Naive B cell (primary cell): Measurements from ENCODE around the gene TRIP6. TPM values are rescaled to one million over a fixed set of nuclear protein-coding genes. Genes with fewer than 3 reads are reported as not detected.
A peak's percentile ranks its signal among the peaks of the same experiment; 100 is the strongest.
"Not testable (repeated sequence)": the region's sequence is repeated elsewhere in the genome, so short reads cannot be mapped to it uniquely, and the experiment has no call there.

Experiments
- ATAC-seq, 2 donors: fragments of 150-1000 bp; cut with Tn5 transposase; 2 replicates each; pipeline ENCODE4 v1.10.0; 2021; ENCODE audit warnings: low read depth in 2 of 2, mild to moderate bottlenecking in 2 of 2, moderate library complexity in 2 of 2
- DNase-seq: peaks from one replicate; pipeline ENCODE4 v3.0.0; 2022
- H3K27ac Mint-ChIP-seq, 6 donors: one replicate each; pipeline ENCODE4 v1.8.0; 2020 to 2022; ENCODE audit warnings: mild to moderate bottlenecking in 6 of 6, mixed read lengths in 6 of 6, moderate library complexity in 5 of 6, inconsistent platforms in 2 of 6
- H3K27me3 Mint-ChIP-seq, 3 donors: one replicate each; pipeline ENCODE4 v1.8.0; 2021 to 2022; ENCODE audit warnings: mixed read lengths in 3 of 3, mild to moderate bottlenecking in 1 of 3
- H3K36me3 Mint-ChIP-seq, 2 donors: one replicate each; pipeline ENCODE4 v1.8.0; 2020 to 2022; ENCODE audit warnings: mixed read lengths in 2 of 2, inconsistent platforms in 1 of 2, mild to moderate bottlenecking in 1 of 2
- H3K4me1 Mint-ChIP-seq, 3 donors: one replicate each; pipeline ENCODE4 v1.8.0; 2020 to 2022; ENCODE audit warnings: mixed read lengths in 3 of 3, inconsistent platforms in 1 of 3, mild to moderate bottlenecking in 1 of 3, moderate library complexity in 1 of 3
- H3K4me3 Mint-ChIP-seq, 8 donors: one replicate each; pipeline ENCODE4 v1.8.0; 2020 to 2022; ENCODE audit warnings: mild to moderate bottlenecking in 8 of 8, mixed read lengths in 8 of 8, moderate library complexity in 8 of 8, inconsistent platforms in 2 of 8
- H3K9me3 Mint-ChIP-seq, 7 donors: one replicate each; pipeline ENCODE4 v1.8.0; 2020 to 2022; ENCODE audit warnings: mixed read lengths in 7 of 7, mild to moderate bottlenecking in 5 of 7, inconsistent platforms in 2 of 7, moderate library complexity in 1 of 7
- polyA plus RNA-seq, 6 donors: library from polyadenylated mRNA; unstranded; fragments of 300-500 nt; fragmentation: Illumina TruSeq; gene quantifications; one replicate each; pipeline ENCODE4 v1.2.3, GENCODE V29; 2021; ENCODE audit warnings: low read depth in 6 of 6

The TRIP6 gene
- polyA plus RNA-seq, 6 donors from 2014 or later, result 2.1 to 5.7 (median 3.4) TPM

DNA sequence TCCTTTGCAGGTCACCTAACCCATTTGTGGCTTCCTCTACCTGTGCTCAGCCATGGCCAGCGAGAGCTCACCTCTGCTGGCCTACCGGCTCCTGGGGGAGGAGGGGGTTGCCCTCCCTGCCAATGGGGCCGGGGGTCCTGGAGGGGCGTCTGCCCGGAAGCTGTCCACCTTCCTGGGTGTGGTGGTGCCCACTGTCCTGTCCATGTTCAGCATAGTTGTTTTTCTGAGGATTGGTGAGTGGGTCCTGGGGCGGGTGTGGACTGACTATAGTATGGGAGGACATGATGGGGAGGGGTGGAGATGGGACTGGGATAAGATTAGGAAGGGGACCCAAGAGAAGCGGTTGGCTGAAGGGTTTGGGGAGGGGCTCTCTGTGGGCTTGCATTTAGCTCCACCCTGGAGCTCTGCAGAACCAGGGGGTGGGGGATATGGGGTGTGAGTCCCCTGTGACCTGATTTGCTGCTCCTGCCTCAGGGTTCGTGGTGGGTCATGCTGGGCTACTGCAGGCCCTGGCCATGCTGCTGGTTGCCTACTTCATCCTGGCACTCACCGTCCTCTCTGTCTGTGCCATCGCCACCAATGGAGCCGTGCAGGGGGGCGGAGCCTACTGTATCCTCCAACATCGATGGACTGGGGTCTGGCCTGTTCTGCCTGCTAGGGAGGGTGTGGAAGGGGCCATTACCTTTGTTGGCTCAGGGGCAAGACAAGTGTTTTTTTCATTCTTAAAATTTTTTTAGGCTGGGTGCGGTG is 12.9 kb upstream of the TRIP6 start:
- no peak for ATAC-seq
- Mint-ChIP-seq H3K36me3 (peaks cover 0 to 5% of the 10 kb centered on the region in 2 donors), H3K27me3 (no peaks in the 10 kb centered on the region), H3K4me1 (peaks cover 28 to 35% (median 34%) of the 10 kb centered on the region in 3 donors), H3K27ac (peak overlapping the region in 1 of 6 donors; percentile 24), H3K4me3 (peak overlapping the region in 6 of 8 donors; percentile 47 to 96 (median 81)), H3K9me3 (no peaks in the 10 kb centered on the region)
- DNase-seq, result no peak

- Mint-ChIP-seq H3K4me1 (peaks cover 28 to 35% (median 34%) of the 10 kb centered on the region in 3 donors), H3K4me3 (peak overlapping the region in 3 of 8 donors; percentile 51 to 70 (median 61)), H3K36me3 (peaks cover 0 to 10% of the 10 kb centered on the region in 2 donors)
- not testable (repeated sequence) for DNase-seq, H3K9me3 Mint-ChIP-seq, H3K27ac Mint-ChIP-seq, ATAC-seq, H3K27me3 Mint-ChIP-seq
These were observed 12.3 kb upstream of the TRIP6 start for GRCh38 chr7:100854899-100855298.

DNA sequence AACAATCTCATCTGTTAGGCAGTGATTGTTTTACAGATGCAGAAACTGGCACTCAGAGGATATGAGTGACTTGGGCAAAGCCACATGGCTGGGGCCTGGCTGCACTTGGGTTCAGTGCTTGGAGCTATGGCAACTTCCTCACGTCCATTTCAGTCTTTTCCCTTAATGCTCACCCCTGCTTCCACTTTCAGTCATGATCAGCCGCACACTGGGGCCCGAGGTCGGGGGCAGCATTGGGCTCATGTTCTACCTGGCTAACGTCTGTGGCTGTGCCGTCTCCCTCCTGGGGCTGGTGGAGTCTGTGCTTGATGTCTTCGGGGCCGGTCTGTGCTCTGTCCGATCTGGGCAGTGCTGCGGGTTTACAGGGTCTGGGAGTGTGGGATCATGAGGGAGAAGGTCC is 11.7 kb upstream of the TRIP6 start:
- Mint-ChIP-seq H3K4me3 (peak overlapping the region in 3 of 8 donors; percentile 45 to 72 (median 61)), H3K27ac (no peak overlapping the region)

DNA sequence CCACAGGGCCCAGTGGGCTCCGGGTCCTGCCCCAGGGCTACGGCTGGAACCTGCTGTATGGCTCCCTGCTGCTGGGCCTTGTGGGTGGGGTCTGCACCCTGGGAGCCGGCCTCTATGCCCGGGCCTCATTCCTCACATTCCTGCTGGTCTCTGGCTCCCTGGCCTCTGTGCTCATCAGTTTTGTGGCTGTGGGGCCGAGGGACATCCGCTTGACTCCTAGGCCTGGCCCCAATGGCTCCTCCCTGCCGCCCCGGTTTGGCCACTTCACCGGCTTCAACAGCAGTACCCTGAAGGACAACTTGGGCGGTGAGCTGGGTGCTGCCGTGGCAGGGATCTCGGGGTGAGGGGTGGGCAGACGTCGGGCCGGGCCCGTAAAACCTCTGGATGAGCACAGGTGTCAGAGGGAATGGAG is 10.3 kb upstream of the TRIP6 start:
- H3K27ac Mint-ChIP-seq, result peak overlapping the region in 1 of 6 donors; percentile 70

More for the DNA sequence above, 11.7 kb upstream of the TRIP6 start:
- Mint-ChIP-seq H3K27me3 (no peaks in the 10 kb centered on the region), H3K4me1 (peaks cover 28 to 35% (median 34%) of the 10 kb centered on the region in 3 donors), H3K36me3 (peaks cover 0 to 14% of the 10 kb centered on the region in 2 donors), H3K9me3 (no peaks in the 10 kb centered on the region)
- DNase-seq, result no peak
- ATAC-seq, result no peak

GRCh38 chr7:100859856-100860255 is 7.3 kb upstream of the TRIP6 start:
- peak overlapping the region in 2 of 6 donors; percentile 31 to 72 for H3K27ac Mint-ChIP-seq
- ATAC-seq (no peak), DNase-seq (no peak)
- no peaks in the 10 kb centered on the region for H3K27me3 Mint-ChIP-seq
- peaks cover 7 to 9% (median 8%) of the 10 kb centered on the region in 3 donors for H3K4me1 Mint-ChIP-seq
- H3K4me3 Mint-ChIP-seq, result no peak overlapping the region
- no peaks in the 10 kb centered on the region for H3K9me3 Mint-ChIP-seq
- peaks cover 10 to 19% of the 10 kb centered on the region in 2 donors for H3K36me3 Mint-ChIP-seq

More for the DNA sequence above, 10.3 kb upstream of the TRIP6 start:
- Mint-ChIP-seq H3K4me3 (no peak overlapping the region), H3K4me1 (peaks cover 26 to 33% (median 29%) of the 10 kb centered on the region in 3 donors), H3K36me3 (peaks cover 0 to 14% of the 10 kb centered on the region in 2 donors), H3K27me3 (no peaks in the 10 kb centered on the region), H3K9me3 (no peaks in the 10 kb centered on the region)
- DNase-seq, result no peak
- ATAC-seq, result no peak

DNA sequence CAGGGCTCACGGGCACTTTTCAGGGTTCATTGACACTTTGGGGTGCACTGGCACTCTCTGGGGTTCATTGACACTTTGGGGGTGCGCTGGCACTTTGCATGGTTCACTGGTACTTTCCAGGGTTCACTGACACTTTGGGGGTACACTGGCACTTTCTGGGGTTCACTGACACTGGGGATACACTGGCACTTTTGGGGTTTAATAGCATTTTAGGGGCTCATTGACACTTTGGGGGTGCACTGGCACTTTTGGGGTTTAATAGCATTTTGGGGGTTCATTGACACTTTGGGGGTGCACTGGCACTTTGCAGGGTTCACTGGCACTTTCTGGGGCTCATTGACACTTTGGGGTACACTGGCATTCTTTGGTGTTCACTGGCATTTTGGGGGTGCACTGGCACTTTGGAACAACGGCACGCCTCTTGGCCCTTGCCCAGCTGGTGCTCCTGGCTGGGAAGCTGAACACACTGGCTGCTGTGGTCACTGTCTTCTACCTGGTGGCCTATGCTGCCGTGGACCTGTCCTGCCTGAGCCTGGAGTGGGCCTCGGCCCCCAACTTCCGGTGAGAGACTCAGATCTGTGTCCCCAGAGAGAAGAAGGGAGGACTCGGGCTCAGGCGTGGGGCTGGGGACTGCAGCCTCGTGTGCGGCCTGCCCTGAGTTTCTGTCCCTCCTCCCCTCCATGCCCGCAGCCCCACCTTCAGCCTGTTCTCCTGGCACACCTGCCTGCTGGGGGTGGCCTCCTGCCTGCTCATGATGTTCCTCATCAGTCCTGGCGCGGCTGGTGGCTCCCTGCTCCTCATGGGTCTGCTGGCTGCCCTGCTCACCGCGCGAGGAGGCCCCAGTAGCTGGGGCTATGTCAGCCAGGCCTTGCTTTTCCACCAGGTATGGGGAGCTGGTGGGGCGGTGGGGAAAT is 6.2 kb upstream of the TRIP6 start:
- H3K36me3 Mint-ChIP-seq, result peaks cover 10 to 14% of the 10 kb centered on the region in 2 donors

DNA sequence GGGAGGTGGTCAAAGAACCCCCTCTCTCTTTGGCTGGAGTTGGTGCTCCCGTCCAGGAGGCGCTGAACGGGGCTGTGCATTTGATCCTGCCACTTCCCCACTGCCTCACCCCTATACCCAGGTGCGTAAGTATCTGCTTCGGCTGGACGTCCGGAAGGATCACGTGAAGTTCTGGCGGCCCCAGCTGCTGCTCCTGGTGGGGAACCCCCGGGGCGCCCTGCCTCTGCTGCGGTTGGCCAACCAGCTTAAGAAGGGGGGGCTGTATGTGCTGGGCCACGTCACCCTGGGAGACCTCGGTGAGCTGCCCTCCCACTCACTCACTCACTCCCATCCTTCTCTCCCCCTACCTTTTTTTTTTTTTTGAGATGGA is 5.6 kb upstream of the TRIP6 start:
- Mint-ChIP-seq H3K4me1 (peaks cover 3 to 18% (median 7%) of the 10 kb centered on the region in 3 donors), H3K27ac (peak overlapping the region in 1 of 6 donors; percentile 51), H3K27me3 (no peaks in the 10 kb centered on the region), H3K36me3 (peaks cover 10 to 14% of the 10 kb centered on the region in 2 donors), H3K9me3 (no peaks in the 10 kb centered on the region), H3K4me3 (no peak overlapping the region)
- no peak for ATAC-seq
- no peak for DNase-seq

More for the DNA sequence above, 6.2 kb upstream of the TRIP6 start:
- DNase-seq (no peak), ATAC-seq (no peak)
- H3K9me3 Mint-ChIP-seq, result no peaks in the 10 kb centered on the region
- no peak overlapping the region for H3K4me3 Mint-ChIP-seq
- H3K27me3 Mint-ChIP-seq, result no peaks in the 10 kb centered on the region
- no peak overlapping the region for H3K27ac Mint-ChIP-seq
- peaks cover 1 to 12% (median 4%) of the 10 kb centered on the region in 3 donors for H3K4me1 Mint-ChIP-seq

DNA sequence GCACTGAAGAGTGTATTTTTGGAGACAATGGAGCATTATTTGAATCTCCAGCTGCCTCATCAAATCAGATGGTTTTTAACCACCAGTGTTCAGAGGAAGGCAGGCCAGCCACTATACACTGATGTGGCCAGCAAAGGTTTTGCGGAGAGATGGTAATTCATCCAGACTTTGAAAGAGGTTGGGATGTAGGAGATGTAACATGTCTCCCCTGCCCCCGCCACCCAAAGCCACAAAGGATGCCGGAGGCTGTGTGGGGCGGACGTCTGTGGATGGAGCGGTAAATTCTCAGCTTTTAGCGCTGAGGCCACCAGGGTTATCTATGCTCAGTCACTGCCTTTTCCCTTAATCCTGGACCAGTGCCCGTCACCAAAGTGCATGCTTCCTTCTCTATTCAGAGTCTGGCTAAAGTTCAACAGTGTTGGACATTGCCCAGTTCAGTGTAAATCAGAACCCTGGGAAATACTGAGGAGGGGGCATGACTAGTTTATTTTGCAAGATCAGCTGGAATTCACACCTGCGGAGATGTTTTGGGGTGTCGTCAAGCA is 3.7 kb upstream of the TRIP6 start:
- peaks cover 10 to 14% of the 10 kb centered on the region in 2 donors for H3K36me3 Mint-ChIP-seq
- H3K27me3 Mint-ChIP-seq, result no peaks in the 10 kb centered on the region
- ATAC-seq, result no peak
- DNase-seq, result no peak
- H3K4me1 Mint-ChIP-seq, result peaks cover 18 to 31% (median 20%) of the 10 kb centered on the region in 3 donors
- peak overlapping the region in 4 of 8 donors; percentile 2 to 38 (median 22) for H3K4me3 Mint-ChIP-seq
- H3K27ac Mint-ChIP-seq, result no peak overlapping the region
- H3K9me3 Mint-ChIP-seq, result no peaks in the 10 kb centered on the region

- no peak for DNase-seq
- H3K4me3 Mint-ChIP-seq, result peak overlapping the region in 1 of 8 donors; percentile 45
- no peaks in the 10 kb centered on the region for H3K9me3 Mint-ChIP-seq
- peaks cover 10 to 14% of the 10 kb centered on the region in 2 donors for H3K36me3 Mint-ChIP-seq
- no peaks in the 10 kb centered on the region for H3K27me3 Mint-ChIP-seq
- H3K4me1 Mint-ChIP-seq, result peaks cover 18 to 31% (median 21%) of the 10 kb centered on the region in 3 donors
- ATAC-seq, result no peak
- no peak overlapping the region for H3K27ac Mint-ChIP-seq
These were observed 2.8 kb upstream of the TRIP6 start for GRCh38 chr7:100864263-100864845.

GRCh38 chr7:100865372-100865911 is 1.7 kb upstream of the TRIP6 start:
- H3K4me3 Mint-ChIP-seq, result peak overlapping the region in 7 of 8 donors; percentile 51 to 90 (median 77)
- DNase-seq (no peak), ATAC-seq (peak in 1 of 2 donors; percentile 5)
- no peaks in the 10 kb centered on the region for H3K9me3 Mint-ChIP-seq
- H3K27ac Mint-ChIP-seq, result peak overlapping the region in 2 of 6 donors; percentile 26 to 83
- H3K4me1 Mint-ChIP-seq, result peaks cover 18 to 31% (median 21%) of the 10 kb centered on the region in 3 donors
- H3K27me3 Mint-ChIP-seq, result no peaks in the 10 kb centered on the region
- peaks cover 5 to 10% of the 10 kb centered on the region in 2 donors for H3K36me3 Mint-ChIP-seq

GRCh38 chr7:100865938-100866728 is 1.1 kb upstream of the TRIP6 start:
- Mint-ChIP-seq H3K4me3 (peak overlapping the region; percentile 52 to 90 (median 78)), H3K36me3 (peaks cover 5 to 10% of the 10 kb centered on the region in 2 donors), H3K9me3 (no peaks in the 10 kb centered on the region), H3K4me1 (peaks cover 18 to 31% (median 21%) of the 10 kb centered on the region in 3 donors), H3K27ac (peak overlapping the region in 5 of 6 donors; percentile 14 to 90 (median 60)), H3K27me3 (no peaks in the 10 kb centered on the region)
- ATAC-seq, result peak; percentile 60 to 66
- DNase-seq, result no peak

DNA sequence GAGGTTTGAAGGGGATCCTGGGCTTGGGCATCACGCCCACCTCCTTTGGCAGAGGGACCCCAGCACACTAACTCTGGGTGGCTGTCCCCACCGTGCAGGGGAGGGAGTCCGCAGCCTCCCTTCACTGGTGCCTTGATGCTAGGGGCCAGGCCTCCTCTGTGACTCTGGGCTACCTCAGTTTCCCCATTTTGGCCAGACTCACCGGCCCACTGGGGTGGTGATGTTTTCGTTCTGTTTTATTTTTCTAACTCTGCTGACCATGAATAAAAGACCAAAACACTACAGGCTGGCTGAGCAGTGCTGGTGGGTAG is 503 bp upstream of the TRIP6 start:
- Mint-ChIP-seq H3K27ac (peak overlapping the region in 5 of 6 donors; percentile 14 to 90 (median 63)), H3K4me3 (peak overlapping the region; percentile 72 to 90 (median 81)), H3K27me3 (no peaks in the 10 kb centered on the region), H3K9me3 (no peaks in the 10 kb centered on the region), H3K4me1 (peaks cover 18 to 31% (median 21%) of the 10 kb centered on the region in 3 donors), H3K36me3 (peaks cover 5 to 10% of the 10 kb centered on the region in 2 donors)
- no peak for DNase-seq
- ATAC-seq, result no peak
